ENCODE results near the gene TAS2R19.
"Not testable (repeated sequence)": the region's sequence is repeated elsewhere in the genome, so short reads cannot be mapped to it uniquely, and the experiment has no call there.

TAS2R19 gene

GRCh38 chr12:11022520-11022919 lies at the start of gene TAS2R19:
TSS of gene TAS2R19 (minus strand) at chr12:11022620. CDS start at chr12:11022571, 49 bp downstream.
- DNase-seq (no peak), ATAC-seq (no peak)
- H3K27ac Mint-ChIP-seq, result no peak within 1 kb of the TSS
- H3K4me3 Mint-ChIP-seq, result no peak within 1 kb of the TSS
- peaks cover 7 to 8% of the 10 kb centered on the region in 2 donors for H3K9me3 Mint-ChIP-seq
- no peaks in the 10 kb centered on the region for H3K4me1 Mint-ChIP-seq
- no peaks in the 10 kb centered on the region for H3K27me3 Mint-ChIP-seq

GRCh38 chr12:11071414-11071813 lies 49.0 kb upstream of the TAS2R19 start:
- DNase-seq (no peak), ATAC-seq (no peak)
- H3K4me1 Mint-ChIP-seq, result no peaks in the 10 kb centered on the region
- H3K27ac Mint-ChIP-seq, result no peak overlapping the region
- H3K4me3 Mint-ChIP-seq, result no peak overlapping the region
- H3K9me3 Mint-ChIP-seq, result no peaks in the 10 kb centered on the region
- H3K27me3 Mint-ChIP-seq, result no peaks in the 10 kb centered on the region

GRCh38 chr12:11070999-11071398 lies 48.6 kb upstream of the TAS2R19 start:
- H3K9me3 Mint-ChIP-seq, result no peaks in the 10 kb centered on the region
- no peak for DNase-seq
- no peaks in the 10 kb centered on the region for H3K27me3 Mint-ChIP-seq
- no peaks in the 10 kb centered on the region for H3K4me1 Mint-ChIP-seq
- H3K27ac Mint-ChIP-seq, result no peak overlapping the region
- no peak for ATAC-seq
- no peak overlapping the region for H3K4me3 Mint-ChIP-seq

GRCh38 chr12:11069854-11070365 lies 47.5 kb upstream of the TAS2R19 start:
- Mint-ChIP-seq H3K4me1 (no peaks in the 10 kb centered on the region), H3K27ac (no peak overlapping the region), H3K27me3 (no peaks in the 10 kb centered on the region), H3K4me3 (no peak overlapping the region), H3K9me3 (no peaks in the 10 kb centered on the region)
- ATAC-seq (no peak), DNase-seq (no peak)

- no peak overlapping the region for H3K27ac Mint-ChIP-seq
- peaks cover 9% of the 10 kb centered on the region for H3K4me1 Mint-ChIP-seq
- no peaks in the 10 kb centered on the region for H3K9me3 Mint-ChIP-seq
- H3K4me3 Mint-ChIP-seq, result no peak overlapping the region
- H3K27me3 Mint-ChIP-seq, result no peaks in the 10 kb centered on the region
- no peak for DNase-seq
- ATAC-seq, result no peak
Observed at GRCh38 chr12:11067514-11067913, 45.1 kb upstream of the TAS2R19 start.

GRCh38 chr12:11062194-11062593 lies 39.8 kb upstream of the TAS2R19 start, which contains the start of gene TAS2R46:
TSS of gene TAS2R46 (minus strand) at chr12:11062294. CDS start at chr12:11062294, 0 bp downstream.
- H3K4me3 Mint-ChIP-seq, H3K27me3 Mint-ChIP-seq, H3K9me3 Mint-ChIP-seq, DNase-seq, H3K27ac Mint-ChIP-seq, ATAC-seq: not testable (repeated sequence)
- peaks cover 20% of the 10 kb centered on the region for H3K4me1 Mint-ChIP-seq

GRCh38 chr12:11059784-11060183 lies 37.4 kb upstream of the TAS2R19 start:
- H3K9me3 Mint-ChIP-seq, result no peaks in the 10 kb centered on the region
- H3K4me3 Mint-ChIP-seq, result no peak overlapping the region
- peak overlapping the region in 1 of 2 donors; percentile 12 for H3K27ac Mint-ChIP-seq
- DNase-seq (no peak), ATAC-seq (peak; percentile 49)
- no peaks in the 10 kb centered on the region for H3K27me3 Mint-ChIP-seq
- H3K4me1 Mint-ChIP-seq, result peaks cover 20% of the 10 kb centered on the region

- DNase-seq (no peak), ATAC-seq (no peak)
- H3K9me3 Mint-ChIP-seq, result no peaks in the 10 kb centered on the region
- H3K27me3 Mint-ChIP-seq, result no peaks in the 10 kb centered on the region
- peaks cover 20% of the 10 kb centered on the region for H3K4me1 Mint-ChIP-seq
- no peak overlapping the region for H3K27ac Mint-ChIP-seq
- no peak overlapping the region for H3K4me3 Mint-ChIP-seq
Observed at GRCh38 chr12:11059041-11059440, 36.6 kb upstream of the TAS2R19 start.

GRCh38 chr12:11055306-11055705 lies 32.9 kb upstream of the TAS2R19 start:
- Mint-ChIP-seq H3K4me3 (no peak overlapping the region), H3K27me3 (no peaks in the 10 kb centered on the region), H3K9me3 (peaks cover 9 to 14% of the 10 kb centered on the region in 2 donors), H3K27ac (no peak overlapping the region), H3K4me1 (no peaks in the 10 kb centered on the region)
- no peak for DNase-seq
- no peak for ATAC-seq

- H3K4me3 Mint-ChIP-seq, result not testable (repeated sequence)
Observed at GRCh38 chr12:11049806-11050531, 27.5 kb upstream of the TAS2R19 start.

GRCh38 chr12:11041366-11041765 lies 18.9 kb upstream of the TAS2R19 start:
- not testable (repeated sequence) for ATAC-seq, H3K4me1 Mint-ChIP-seq, H3K9me3 Mint-ChIP-seq, H3K27ac Mint-ChIP-seq, DNase-seq, H3K27me3 Mint-ChIP-seq, H3K4me3 Mint-ChIP-seq

More at GRCh38 chr12:11049806-11050531, 27.5 kb upstream of the TAS2R19 start:
- H3K27ac Mint-ChIP-seq, ATAC-seq, H3K27me3 Mint-ChIP-seq, H3K4me1 Mint-ChIP-seq, DNase-seq: not testable (repeated sequence)
- H3K9me3 Mint-ChIP-seq, result peaks cover 9 to 14% of the 10 kb centered on the region in 2 donors

GRCh38 chr12:11040162-11040561 lies 17.7 kb upstream of the TAS2R19 start:
- Mint-ChIP-seq H3K27ac (no peak overlapping the region), H3K4me3 (no peak overlapping the region), H3K27me3 (no peaks in the 10 kb centered on the region), H3K4me1 (no peaks in the 10 kb centered on the region), H3K9me3 (peaks cover 2 to 9% of the 10 kb centered on the region in 2 donors)
- ATAC-seq (no peak), DNase-seq (no peak)

- ATAC-seq, result no peak
- DNase-seq, result no peak
- H3K27ac Mint-ChIP-seq, result no peak overlapping the region
- H3K9me3 Mint-ChIP-seq, result peaks cover 5 to 7% of the 10 kb centered on the region in 2 donors
- no peak overlapping the region for H3K4me3 Mint-ChIP-seq
- H3K4me1 Mint-ChIP-seq, result no peaks in the 10 kb centered on the region
- no peaks in the 10 kb centered on the region for H3K27me3 Mint-ChIP-seq
Observed at GRCh38 chr12:11039171-11039570, 16.8 kb upstream of the TAS2R19 start.

- not testable (repeated sequence) for H3K27me3 Mint-ChIP-seq, H3K4me1 Mint-ChIP-seq, DNase-seq, H3K27ac Mint-ChIP-seq, H3K9me3 Mint-ChIP-seq, H3K4me3 Mint-ChIP-seq
- peak; percentile 63 for ATAC-seq
Observed at GRCh38 chr12:11033959-11034358, 11.5 kb upstream of the TAS2R19 start.

- ATAC-seq (no peak), DNase-seq (no peak)
- H3K4me1 Mint-ChIP-seq, result no peaks in the 10 kb centered on the region
- peak within 1 kb of the TSS in 1 of 2 donors; percentile 10 for H3K27ac Mint-ChIP-seq
- H3K27me3 Mint-ChIP-seq, result no peaks in the 10 kb centered on the region
- no peak within 1 kb of the TSS for H3K4me3 Mint-ChIP-seq
- H3K9me3 Mint-ChIP-seq, result peaks cover 0 to 5% of the 10 kb centered on the region in 2 donors
Observed at GRCh38 chr12:11031307-11031706, 8.9 kb upstream of the TAS2R19 start, which contains the start of gene TAS2R31. TSS of gene TAS2R31 (minus strand) at chr12:11031407. CDS start at chr12:11031335, 72 bp downstream.

- Mint-ChIP-seq H3K4me1 (no peaks in the 10 kb centered on the region), H3K4me3 (no peak overlapping the region), H3K27me3 (no peaks in the 10 kb centered on the region), H3K27ac (no peak overlapping the region), H3K9me3 (peaks cover 7 to 8% of the 10 kb centered on the region in 2 donors)
- ATAC-seq (no peak), DNase-seq (no peak)
Observed at GRCh38 chr12:11026118-11026517, 3.7 kb upstream of the TAS2R19 start.
